Upper lobe of right lung (tissue), 1 donor: ENCODE data around the gene HMX3. TPM values are rescaled to one million over a fixed set of nuclear protein-coding genes. Genes with fewer than 3 reads are reported as not detected.
"Not testable (repeated sequence)": the region's sequence is repeated elsewhere in the genome, so short reads cannot be mapped to it uniquely, and the experiment has no call there.

Experiments used
- ATAC-seq: fragments of 200-7000 bp; cut with Tn5 transposase; one replicate; pipeline ENCODE4 v1.9.1; 2020; ENCODE audit warnings: mild to moderate bottlenecking, moderate library complexity
- DNase-seq: peaks from one replicate; pipeline ENCODE4 v3.0.0-alpha.2; 2020
- H3K27ac ChIP-seq: fragments of 200-600 bp; one replicate; pipeline ENCODE4 v1.8.0; 2022
- H3K27me3 ChIP-seq: fragments of 200-600 bp; one replicate; pipeline ENCODE4 v1.8.0; 2022; ENCODE audit warnings: mild to moderate bottlenecking
- H3K36me3 ChIP-seq: fragments of 200-600 bp; one replicate; pipeline ENCODE4 v1.8.0; 2022
- H3K4me1 ChIP-seq: fragments of 200-600 bp; one replicate; pipeline ENCODE4 v1.8.0; 2022
- H3K4me3 ChIP-seq: fragments of 200-600 bp; one replicate; pipeline ENCODE4 v1.8.0; 2022; ENCODE audit warnings: mild to moderate bottlenecking
- H3K9me3 ChIP-seq: fragments of 200-600 bp; one replicate; pipeline ENCODE4 v1.8.0; 2022
- CTCF ChIP-seq: fragments of 200-600 bp; IDR thresholded peaks from one replicate; pipeline ENCODE4 v1.8.0; 2022; ENCODE audit warnings: antibody characterized with exemption
- intact Hi-C: fragments of 100-400 bp; cut with DNase I; formaldehyde crosslinking; loops from one replicate; pipeline ENCODE4 v1.11.0; 2022
- total RNA-seq: library from RNA; stranded (reverse); fragmentation: NEBNext Ultra II Directional; extraction: Animal tissue kit (Norgen Biotek cat#: 25700); gene quantifications from one replicate; pipeline ENCODE4 v1.2.1, GENCODE V29; 2021
- donor health status: DM: no; HTN: yes; CAD: no; lungs with severe emphysema.

HMX3 gene
- total RNA-seq, 1 donor from 2014 or later = not detected

- ATAC-seq = no peak
- Histone ChIP-seq H3K4me3 (no peak overlapping the region), H3K4me1 (no peaks in the 10 kb centered on the region), H3K36me3 (peaks cover 81% of the 10 kb centered on the region), H3K9me3 (no peaks in the 10 kb centered on the region), H3K27me3 (no peaks in the 10 kb centered on the region), H3K27ac (no peak overlapping the region)
- intact Hi-C loops = no loop called here
- no peak for DNase-seq
- no peak for TF ChIP-seq CTCF
Observed at GRCh38 chr10:123165445-123166072, 29.8 kb downstream of the HMX3 start.

- Histone ChIP-seq H3K4me1 (no peaks in the 10 kb centered on the region), H3K4me3 (no peak overlapping the region), H3K36me3 (peaks cover 71% of the 10 kb centered on the region), H3K27ac (no peak overlapping the region), H3K27me3 (no peaks in the 10 kb centered on the region), H3K9me3 (no peaks in the 10 kb centered on the region)
- no peak for TF ChIP-seq CTCF
- ATAC-seq = no peak
- no peak for DNase-seq
- intact Hi-C loops = no loop called here
Observed at GRCh38 chr10:123166618-123167017, 30.8 kb downstream of the HMX3 start.

- Histone ChIP-seq H3K4me3 (no peak overlapping the region), H3K36me3 (peaks cover 28% of the 10 kb centered on the region), H3K4me1 (no peaks in the 10 kb centered on the region), H3K27ac (no peak overlapping the region), H3K9me3 (no peaks in the 10 kb centered on the region), H3K27me3 (no peaks in the 10 kb centered on the region)
- no peak for DNase-seq
- intact Hi-C loops = no loop called here
- no peak for ATAC-seq
- no peak for TF ChIP-seq CTCF
Observed at GRCh38 chr10:123170961-123171360, 35.2 kb downstream of the HMX3 start.

- H3K27me3 ChIP-seq, H3K4me1 ChIP-seq, H3K27ac ChIP-seq, H3K9me3 ChIP-seq, ATAC-seq, intact Hi-C loops, DNase-seq, H3K4me3 ChIP-seq: not testable (repeated sequence)
- H3K36me3 ChIP-seq = peaks cover 22% of the 10 kb centered on the region
Observed at GRCh38 chr10:123171616-123172015, 35.8 kb downstream of the HMX3 start.

GRCh38 chr10:123175389-123176387, 39.9 kb downstream of the HMX3 start:
- Histone ChIP-seq H3K27ac (no peak overlapping the region), H3K4me3 (no peak overlapping the region), H3K9me3 (no peaks in the 10 kb centered on the region), H3K36me3 (no peaks in the 10 kb centered on the region), H3K4me1 (no peaks in the 10 kb centered on the region), H3K27me3 (no peaks in the 10 kb centered on the region)
- intact Hi-C loops = no loop called here
- TF ChIP-seq CTCF = no peak
- no peak for DNase-seq
- no peak for ATAC-seq

- H3K4me1 ChIP-seq, H3K4me3 ChIP-seq, H3K36me3 ChIP-seq, ATAC-seq, DNase-seq, intact Hi-C loops, H3K27me3 ChIP-seq, H3K27ac ChIP-seq, H3K9me3 ChIP-seq: not testable (repeated sequence)
Observed at GRCh38 chr10:123178390-123178789, 42.6 kb downstream of the HMX3 start.
